HepG2 (cell line): ENCODE data around the gene ARFGEF3. TPM values are rescaled to one million over a fixed set of nuclear protein-coding genes. Genes with fewer than 3 reads are reported as not detected.

Source experiments
- CHCHD3 ChIP-seq: sonication (generic); formaldehyde crosslinking; IDR thresholded peaks from 2 replicates; pipeline ENCODE4 v1.8.0; 2022; ENCODE audit warnings: mild to moderate bottlenecking, missing genetic modification reagents, moderate library complexity
- DNMT3B ChIP-seq: conservative IDR thresholded peaks from 2 replicates; pipeline ENCODE4 v1.6.1; 2016; ENCODE audit warnings: missing biosample characterization, control low read depth
- FOXM1 ChIP-seq: sonication (generic); formaldehyde crosslinking; IDR thresholded peaks from 2 replicates; pipeline ENCODE4 v1.5.0; 2020; ENCODE audit warnings: missing genetic modification reagents
- GLI4 ChIP-seq: sonication (generic); formaldehyde crosslinking; IDR thresholded peaks from 2 replicates; pipeline ENCODE4 v1.5.1; 2020; ENCODE audit warnings: missing genetic modification reagents, mild to moderate bottlenecking, moderate library complexity, borderline replicate concordance
- HMGXB4 ChIP-seq, 2 experiments: sonication (generic) in 1 of 2; formaldehyde crosslinking in 1 of 2; IDR thresholded peaks; 2 replicates each; pipeline versions ENCODE4 v1.4.0 to v1.6.1; 2018 to 2020; ENCODE audit warnings: missing genetic modification reagents in 2 of 2, borderline replicate concordance in 1 of 2, low read depth in 1 of 2, mild to moderate bottlenecking in 1 of 2, missing biosample characterization in 1 of 2
- PRPF4 ChIP-seq: fragments of 200-400 bp; formaldehyde crosslinking; IDR thresholded peaks from 2 replicates; pipeline ENCODE4 v1.6.1; 2016; ENCODE audit warnings: low read length, low read depth; ENCODE audit not compliant: poor library complexity, severe bottlenecking
- SNAPC4 ChIP-seq: sonication (generic); formaldehyde crosslinking; IDR thresholded peaks from 2 replicates; pipeline ENCODE4 v1.4.0; 2020; ENCODE audit warnings: mild to moderate bottlenecking, missing genetic modification reagents
- SOX5 ChIP-seq: IDR thresholded peaks from 2 replicates; pipeline ENCODE4 v1.6.1; 2016; ENCODE audit warnings: borderline replicate concordance
- WIZ ChIP-seq: sonication (generic); formaldehyde crosslinking; IDR thresholded peaks from 2 replicates; pipeline ENCODE4 v1.5.1; 2020; ENCODE audit warnings: mild to moderate bottlenecking, missing genetic modification reagents
- ZNF234 ChIP-seq: sonication (generic); formaldehyde crosslinking; conservative IDR thresholded peaks from 2 replicates; pipeline ENCODE4 v1.5.1; 2020; ENCODE audit warnings: mild to moderate bottlenecking, missing genetic modification reagents
- polyA plus RNA-seq, 8 experiments: library from polyadenylated mRNA; depleted of rRNA in 3 of 8; stranded (reverse) in 7 of 8; unstranded in 1 of 8; fragments of >200 nt; fragmentation: Illumina TruSeq in 4 of 8; extraction: Trizol in 4 of 8; gene quantifications; 2 replicates each; pipeline versions ENCODE4 v1.2.1 to v1.2.3, GENCODE V29; 2011 to 2016; ENCODE audit warnings: low read depth in 4 of 8, missing spikeins in 1 of 8, mixed read lengths in 1 of 8; ENCODE audit not compliant: insufficient read depth in 1 of 8
- total RNA-seq, 5 experiments: library from RNA; depleted of rRNA; stranded (reverse); fragments of >200 nt; fragmentation: Illumina TruSeq; extraction: Trizol; gene quantifications; 2 replicates each; pipeline ENCODE4 v1.2.3, GENCODE V29; 2016; ENCODE audit warnings: low read depth in 1 of 5
- TF ChIP-seq, protein P1 (sequence below): sonication (generic); formaldehyde crosslinking; IDR thresholded peaks from 2 replicates; pipeline ENCODE4 v1.4.0; 2020; ENCODE audit warnings: missing genetic modification reagents, borderline replicate concordance
- TF ChIP-seq, protein P2 (sequence below): sonication (generic); formaldehyde crosslinking; IDR thresholded peaks from 2 replicates; pipeline ENCODE4 v1.5.0; 2020; ENCODE audit warnings: mild to moderate bottlenecking, missing genetic modification reagents, borderline replicate concordance

ARFGEF3 gene
- total and polyA plus RNA-seq, 2 of the 13 experiments (the other 11 are each of a cell fraction or from before 2014, with no cell fraction given), result 0.60 to 2.6 TPM

GRCh38 chr6:138219901-138220300, 58.2 kb downstream of the ARFGEF3 start (continued):
- TF ChIP-seq, protein P1, sequence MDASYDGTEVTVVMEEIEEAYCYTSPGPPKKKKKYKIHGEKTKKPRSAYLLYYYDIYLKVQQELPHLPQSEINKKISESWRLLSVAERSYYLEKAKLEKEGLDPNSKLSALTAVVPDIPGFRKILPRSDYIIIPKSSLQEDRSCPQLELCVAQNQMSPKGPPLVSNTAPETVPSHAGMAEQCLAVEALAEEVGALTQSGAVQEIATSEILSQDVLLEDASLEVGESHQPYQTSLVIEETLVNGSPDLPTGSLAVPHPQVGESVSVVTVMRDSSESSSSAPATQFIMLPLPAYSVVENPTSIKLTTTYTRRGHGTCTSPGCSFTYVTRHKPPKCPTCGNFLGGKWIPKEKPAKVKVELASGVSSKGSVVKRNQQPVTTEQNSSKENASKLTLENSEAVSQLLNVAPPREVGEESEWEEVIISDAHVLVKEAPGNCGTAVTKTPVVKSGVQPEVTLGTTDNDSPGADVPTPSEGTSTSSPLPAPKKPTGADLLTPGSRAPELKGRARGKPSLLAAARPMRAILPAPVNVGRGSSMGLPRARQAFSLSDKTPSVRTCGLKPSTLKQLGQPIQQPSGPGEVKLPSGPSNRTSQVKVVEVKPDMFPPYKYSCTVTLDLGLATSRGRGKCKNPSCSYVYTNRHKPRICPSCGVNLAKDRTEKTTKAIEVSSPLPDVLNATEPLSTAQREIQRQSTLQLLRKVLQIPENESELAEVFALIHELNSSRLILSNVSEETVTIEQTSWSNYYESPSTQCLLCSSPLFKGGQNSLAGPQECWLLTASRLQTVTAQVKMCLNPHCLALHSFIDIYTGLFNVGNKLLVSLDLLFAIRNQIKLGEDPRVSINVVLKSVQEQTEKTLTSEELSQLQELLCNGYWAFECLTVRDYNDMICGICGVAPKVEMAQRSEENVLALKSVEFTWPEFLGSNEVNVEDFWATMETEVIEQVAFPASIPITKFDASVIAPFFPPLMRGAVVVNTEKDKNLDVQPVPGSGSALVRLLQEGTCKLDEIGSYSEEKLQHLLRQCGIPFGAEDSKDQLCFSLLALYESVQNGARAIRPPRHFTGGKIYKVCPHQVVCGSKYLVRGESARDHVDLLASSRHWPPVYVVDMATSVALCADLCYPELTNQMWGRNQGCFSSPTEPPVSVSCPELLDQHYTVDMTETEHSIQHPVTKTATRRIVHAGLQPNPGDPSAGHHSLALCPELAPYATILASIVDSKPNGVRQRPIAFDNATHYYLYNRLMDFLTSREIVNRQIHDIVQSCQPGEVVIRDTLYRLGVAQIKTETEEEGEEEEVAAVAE (CRISPR knock-in tag), result no peak
- TF ChIP-seq SOX5 (CRISPR knock-in tag), result no peak
- no peak for TF ChIP-seq WIZ (CRISPR knock-in tag)
- TF ChIP-seq FOXM1, result no peak
- TF ChIP-seq, protein P2, sequence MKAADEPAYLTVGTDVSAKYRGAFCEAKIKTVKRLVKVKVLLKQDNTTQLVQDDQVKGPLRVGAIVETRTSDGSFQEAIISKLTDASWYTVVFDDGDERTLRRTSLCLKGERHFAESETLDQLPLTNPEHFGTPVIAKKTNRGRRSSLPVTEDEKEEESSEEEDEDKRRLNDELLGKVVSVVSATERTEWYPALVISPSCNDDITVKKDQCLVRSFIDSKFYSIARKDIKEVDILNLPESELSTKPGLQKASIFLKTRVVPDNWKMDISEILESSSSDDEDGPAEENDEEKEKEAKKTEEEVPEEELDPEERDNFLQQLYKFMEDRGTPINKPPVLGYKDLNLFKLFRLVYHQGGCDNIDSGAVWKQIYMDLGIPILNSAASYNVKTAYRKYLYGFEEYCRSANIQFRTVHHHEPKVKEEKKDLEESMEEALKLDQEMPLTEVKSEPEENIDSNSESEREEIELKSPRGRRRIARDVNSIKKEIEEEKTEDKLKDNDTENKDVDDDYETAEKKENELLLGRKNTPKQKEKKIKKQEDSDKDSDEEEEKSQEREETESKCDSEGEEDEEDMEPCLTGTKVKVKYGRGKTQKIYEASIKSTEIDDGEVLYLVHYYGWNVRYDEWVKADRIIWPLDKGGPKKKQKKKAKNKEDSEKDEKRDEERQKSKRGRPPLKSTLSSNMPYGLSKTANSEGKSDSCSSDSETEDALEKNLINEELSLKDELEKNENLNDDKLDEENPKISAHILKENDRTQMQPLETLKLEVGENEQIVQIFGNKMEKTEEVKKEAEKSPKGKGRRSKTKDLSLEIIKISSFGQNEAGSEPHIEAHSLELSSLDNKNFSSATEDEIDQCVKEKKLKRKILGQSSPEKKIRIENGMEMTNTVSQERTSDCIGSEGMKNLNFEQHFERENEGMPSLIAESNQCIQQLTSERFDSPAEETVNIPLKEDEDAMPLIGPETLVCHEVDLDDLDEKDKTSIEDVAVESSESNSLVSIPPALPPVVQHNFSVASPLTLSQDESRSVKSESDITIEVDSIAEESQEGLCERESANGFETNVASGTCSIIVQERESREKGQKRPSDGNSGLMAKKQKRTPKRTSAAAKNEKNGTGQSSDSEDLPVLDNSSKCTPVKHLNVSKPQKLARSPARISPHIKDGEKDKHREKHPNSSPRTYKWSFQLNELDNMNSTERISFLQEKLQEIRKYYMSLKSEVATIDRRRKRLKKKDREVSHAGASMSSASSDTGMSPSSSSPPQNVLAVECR (CRISPR knock-in tag), result no peak
- TF ChIP-seq HMGXB4 (CRISPR knock-in tag; IDR thresholded peaks at IDR 0.05; ENCODE audit: borderline replicate concordance in 1 of 2, low read depth in 1 of 2), result no peak
- TF ChIP-seq SNAPC4 (CRISPR knock-in tag), result no peak
- no peak for TF ChIP-seq GLI4 (CRISPR knock-in tag)
- no peak for TF ChIP-seq ZNF234 (CRISPR knock-in tag)
- no peak for TF ChIP-seq DNMT3B (CRISPR knock-in tag)
- no peak for TF ChIP-seq CHCHD3
- no peak for TF ChIP-seq PRPF4
